AG09319 (cell line): ENCODE measurements around the gene TTI1.

ENCODE experiments used
- DNase-seq: peaks from one replicate; pipeline ENCODE4 v3.0.0-alpha.2; 2010; ENCODE audit warnings: low read depth; ENCODE audit errors: extremely low read depth
- TF ChIP-seq, protein P1 (sequence below): IDR thresholded peaks from 2 replicates; pipeline ENCODE4 v1.5.1; 2011; ENCODE audit warnings: low read depth, mild to moderate bottlenecking, inconsistent platforms, low read length, moderate library complexity

Gene TTI1

DNA sequence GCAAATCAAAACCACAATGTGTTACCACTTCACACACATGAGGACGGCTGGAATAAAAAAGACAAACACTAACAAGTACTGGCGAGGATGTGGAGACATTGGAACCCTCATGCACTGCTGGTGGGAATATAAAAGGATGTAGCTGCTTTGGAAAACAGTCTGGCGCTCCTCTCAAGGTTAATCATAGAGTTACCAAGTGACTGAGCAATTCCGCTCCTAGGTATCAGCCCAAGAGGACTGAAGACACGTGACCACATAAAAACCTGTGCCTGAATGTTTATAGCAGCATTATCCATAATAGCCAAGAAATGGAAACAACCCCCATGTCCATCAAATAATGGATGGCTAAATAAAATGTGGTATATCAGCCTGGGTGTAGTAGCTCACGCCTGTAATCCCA, 85.3 kb downstream of the TTI1 start:
- no peak for DNase-seq
- TF ChIP-seq, protein P1, sequence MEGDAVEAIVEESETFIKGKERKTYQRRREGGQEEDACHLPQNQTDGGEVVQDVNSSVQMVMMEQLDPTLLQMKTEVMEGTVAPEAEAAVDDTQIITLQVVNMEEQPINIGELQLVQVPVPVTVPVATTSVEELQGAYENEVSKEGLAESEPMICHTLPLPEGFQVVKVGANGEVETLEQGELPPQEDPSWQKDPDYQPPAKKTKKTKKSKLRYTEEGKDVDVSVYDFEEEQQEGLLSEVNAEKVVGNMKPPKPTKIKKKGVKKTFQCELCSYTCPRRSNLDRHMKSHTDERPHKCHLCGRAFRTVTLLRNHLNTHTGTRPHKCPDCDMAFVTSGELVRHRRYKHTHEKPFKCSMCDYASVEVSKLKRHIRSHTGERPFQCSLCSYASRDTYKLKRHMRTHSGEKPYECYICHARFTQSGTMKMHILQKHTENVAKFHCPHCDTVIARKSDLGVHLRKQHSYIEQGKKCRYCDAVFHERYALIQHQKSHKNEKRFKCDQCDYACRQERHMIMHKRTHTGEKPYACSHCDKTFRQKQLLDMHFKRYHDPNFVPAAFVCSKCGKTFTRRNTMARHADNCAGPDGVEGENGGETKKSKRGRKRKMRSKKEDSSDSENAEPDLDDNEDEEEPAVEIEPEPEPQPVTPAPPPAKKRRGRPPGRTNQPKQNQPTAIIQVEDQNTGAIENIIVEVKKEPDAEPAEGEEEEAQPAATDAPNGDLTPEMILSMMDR: no peak

- DNase-seq: no peak
- TF ChIP-seq, protein P1: no peak
These were observed 86.3 kb downstream of the TTI1 start for GRCh38 chr20:37946946-37947345.

- no peak for DNase-seq
- TF ChIP-seq, protein P1: no peak
These were observed 88.1 kb downstream of the TTI1 start for GRCh38 chr20:37945091-37945547.

DNA sequence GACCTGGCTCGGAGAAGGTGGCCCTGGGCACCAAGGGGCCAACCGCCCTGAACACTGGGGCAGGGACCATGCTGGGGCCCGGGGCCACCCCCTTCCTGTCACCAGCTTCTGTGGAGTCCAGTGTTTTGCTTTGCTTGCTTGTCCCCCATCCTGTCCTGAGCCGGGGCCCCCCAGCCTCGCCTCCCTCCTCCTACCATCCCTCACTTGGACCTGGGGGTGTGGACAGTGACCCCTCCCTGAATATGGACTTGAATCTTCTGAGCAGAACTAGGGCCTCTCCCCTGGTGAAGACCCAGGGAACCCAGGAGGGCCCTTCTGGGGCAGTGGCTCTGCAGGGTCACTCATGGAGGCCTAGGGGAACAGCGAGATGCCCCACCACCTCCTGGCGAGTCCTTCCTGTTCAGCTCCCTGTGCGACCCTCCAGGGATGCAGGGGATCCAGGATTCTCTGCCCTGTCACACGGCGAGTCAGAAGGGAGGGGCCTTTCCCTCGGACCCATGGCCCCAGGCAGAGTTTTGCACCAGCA, 88.7 kb downstream of the TTI1 start:
- no peak for DNase-seq

GRCh38 chr20:37943501-37944455, 89.5 kb downstream of the TTI1 start:
- TF ChIP-seq, protein P1: no peak; the same call in 1 of the 2 replicates

More for the DNA sequence above, 88.7 kb downstream of the TTI1 start:
- TF ChIP-seq, protein P1: no peak

DNA sequence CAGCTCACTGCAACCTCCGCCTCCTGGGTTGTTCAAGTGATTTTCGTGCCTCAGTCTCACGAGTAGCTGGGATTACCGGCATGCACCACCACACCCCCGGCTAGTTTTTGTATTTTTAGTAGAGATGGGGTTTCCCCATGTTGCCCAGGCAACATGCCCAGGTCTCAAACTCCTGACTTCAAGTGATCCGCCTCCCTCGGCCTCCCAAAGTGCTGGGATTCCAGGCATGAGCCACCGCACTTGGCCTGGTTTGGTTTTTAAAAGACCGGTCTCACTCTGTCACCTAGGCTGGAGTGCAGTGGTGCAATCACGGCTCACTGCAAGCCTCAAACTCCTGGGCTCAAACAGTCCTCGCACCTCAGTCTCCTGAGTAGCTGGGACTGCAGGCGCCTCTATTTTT, 90.2 kb downstream of the TTI1 start:
- DNase-seq: no peak
- TF ChIP-seq, protein P1: no peak

More at GRCh38 chr20:37943501-37944455, 89.5 kb downstream of the TTI1 start:
- no peak for DNase-seq

GRCh38 chr20:37941992-37942391, 91.3 kb downstream of the TTI1 start:
- DNase-seq: no peak
- TF ChIP-seq, protein P1: no peak
